GM18507 (cell line): Measurements from ENCODE around the gene RCL1.
"Not testable (repeated sequence)": the region's sequence is repeated elsewhere in the genome, so short reads cannot be mapped to it uniquely, and the experiment has no call there.

ENCODE experiments used
- DNase-seq: peaks from one replicate; pipeline ENCODE4 v3.0.0; 2011; ENCODE audit warnings: low read depth; ENCODE audit not compliant: insufficient read length; ENCODE audit errors: extremely low spot score
- FAIRE-seq: peaks from 2 replicates; lab custom pipeline; 2011; peaks lifted over from hg19 to GRCh38; lab: Jason Lieb, UNC

Gene RCL1

GRCh38 chr9:4792572-4793458 is at the start of gene RCL1:
TSS of gene RCL1 (plus strand) at chr9:4792944. CDS start at chr9:4793092, 148 bp downstream.
- FAIRE-seq: peak; percentile 97

GRCh38 chr9:4743131-4743875 is 49.4 kb upstream of the RCL1 start:
- FAIRE-seq (no peak), DNase-seq (no peak)

More at GRCh38 chr9:4792572-4793458, at the start of gene RCL1:
- peak; percentile 95 for DNase-seq

GRCh38 chr9:4746278-4747030 is 46.3 kb upstream of the RCL1 start:
- DNase-seq (no peak), FAIRE-seq (no peak)

- DNase-seq (no peak), FAIRE-seq (no peak)
These were observed 44.1 kb upstream of the RCL1 start for GRCh38 chr9:4748612-4749011.

GRCh38 chr9:4750023-4750673 is 42.6 kb upstream of the RCL1 start:
- FAIRE-seq: peak; percentile 83
- DNase-seq: no peak

- FAIRE-seq, DNase-seq: not testable (repeated sequence)
These were observed 38.2 kb upstream of the RCL1 start for GRCh38 chr9:4754530-4754929.

GRCh38 chr9:4755026-4755609 is 37.6 kb upstream of the RCL1 start:
- DNase-seq (no peak), FAIRE-seq (peak; percentile 63)

- no peak for FAIRE-seq
- no peak for DNase-seq
These were observed 36.3 kb upstream of the RCL1 start for GRCh38 chr9:4756420-4756819.

GRCh38 chr9:4760122-4760521 is 32.6 kb upstream of the RCL1 start:
- DNase-seq (no peak), FAIRE-seq (no peak)

GRCh38 chr9:4762108-4762885 is 30.4 kb upstream of the RCL1 start:
- no peak for DNase-seq
- FAIRE-seq: peak; percentile 93

- DNase-seq (no peak), FAIRE-seq (no peak)
These were observed 29.7 kb upstream of the RCL1 start for GRCh38 chr9:4762886-4763541.

GRCh38 chr9:4764033-4764432 is 28.7 kb upstream of the RCL1 start:
- no peak for DNase-seq
- no peak for FAIRE-seq

GRCh38 chr9:4768681-4769080 is 24.1 kb upstream of the RCL1 start:
- DNase-seq: no peak
- FAIRE-seq: no peak

- DNase-seq: no peak
- FAIRE-seq: no peak
These were observed 23.2 kb upstream of the RCL1 start for GRCh38 chr9:4769321-4770080.

GRCh38 chr9:4771788-4772187 is 21.0 kb upstream of the RCL1 start:
- FAIRE-seq (no peak), DNase-seq (no peak)

GRCh38 chr9:4774209-4774608 is 18.5 kb upstream of the RCL1 start:
- no peak for DNase-seq
- no peak for FAIRE-seq

- FAIRE-seq: not testable (repeated sequence)
These were observed 17.8 kb upstream of the RCL1 start for GRCh38 chr9:4774958-4775357.

More at GRCh38 chr9:4774958-4775357, 17.8 kb upstream of the RCL1 start:
- DNase-seq: not testable (repeated sequence)
